HepG2 (cell line): ENCODE measurements around the gene SIGLEC8. TPM values are rescaled to one million over a fixed set of nuclear protein-coding genes. Genes with fewer than 3 reads are reported as not detected.
A peak's percentile ranks its signal among the peaks of the same experiment; 100 is the strongest.

ENCODE experiments used
- ATAC-seq: fragments of 200-7000 bp; cut with Tn5 transposase; 3 replicates; pipeline ENCODE4 v1.9.1; 2020; ENCODE audit warnings: mild to moderate bottlenecking, moderate library complexity
- BruUV-seq: library from RNA; stranded (reverse); fragments of 400-500 nt; replicated peaks from 2 replicates; lab custom pipeline; 2021; lab: Mats Ljungman, UMichigan
- CTCF ChIA-PET: fragments of 300-600 bp; formaldehyde crosslinking; extraction: SDS; loops from one replicate; lab custom pipeline; 2021; ENCODE audit warnings: low total read pairs, inconsistent platforms, low intra/inter-chr PET ratio; lab: Yijun Ruan, JAX
- POLR2A ChIA-PET: fragments of 350-600 bp; sonication (Branson Sonifier 250); formaldehyde crosslinking; loops from one replicate; lab custom pipeline; 2020; ENCODE audit warnings: antibody characterized with exemption, inconsistent platforms; lab: Yijun Ruan, JAX
- DNase-seq: peaks from one replicate; pipeline ENCODE4 v3.0.0-alpha.2; 2015; ENCODE audit warnings: low spot score
- FAIRE-seq: peaks from 3 replicates; lab custom pipeline; 2011; peaks lifted over from hg19 to GRCh38; lab: Jason Lieb, UNC
- H2AFZ ChIP-seq: one replicate; pipeline ENCODE4 v1.6.1; 2011; ENCODE audit warnings: low read length, inconsistent platforms
- H3K27ac ChIP-seq: fragments of 300-600 bp; 3 replicates; pipeline ENCODE4 v1.8.0; 2011; ENCODE audit warnings: mixed run types, mild to moderate bottlenecking, mixed read lengths, low read length, inconsistent platforms; ENCODE audit not compliant: insufficient read depth; ENCODE audit errors: extremely low read length
- H3K27me3 ChIP-seq, 2 experiments: fragments of 200-600 bp in 1 of 2; 2 replicates in 1 of 2; 3 replicates in 1 of 2; pipeline versions ENCODE4 v1.6.0 to v1.8.0; 2011; ENCODE audit warnings: low read length in 2 of 2, mild to moderate bottlenecking in 2 of 2, moderate library complexity in 2 of 2, inconsistent platforms in 1 of 2; ENCODE audit not compliant: insufficient read depth in 2 of 2, control insufficient read depth in 1 of 2
- H3K36me3 ChIP-seq, 2 experiments: fragments of 200-600 bp in 1 of 2; replicated peaks in 1 of 2; 2 replicates in 1 of 2; 3 replicates in 1 of 2; pipeline versions ENCODE4 v1.5.1 to v1.8.0; 2011; ENCODE audit warnings: low read length in 2 of 2, inconsistent platforms in 1 of 2; ENCODE audit not compliant: insufficient read depth in 2 of 2, control insufficient read depth in 1 of 2
- H3K4me1 ChIP-seq: 2 replicates; pipeline ENCODE4 v1.5.1; 2012; ENCODE audit warnings: low read length, inconsistent platforms; ENCODE audit not compliant: insufficient read depth
- H3K4me2 ChIP-seq: 2 replicates; pipeline ENCODE4 v1.6.0; 2011; ENCODE audit warnings: low read depth, low read length, inconsistent platforms
- H3K4me3 ChIP-seq, 3 experiments: fragments of 200-600 bp in 1 of 3; sonication (generic), shearing (Covaris generic) in 1 of 3; replicated peaks in 1 of 3; 2 replicates each; pipeline ENCODE4 v1.5.1; 2011 to 2016; ENCODE audit warnings: low read length in 3 of 3, inconsistent platforms in 2 of 3, low read depth in 2 of 3, mild to moderate bottlenecking in 2 of 3, control low read depth in 1 of 3, mixed read lengths in 1 of 3; ENCODE audit not compliant: insufficient read depth in 1 of 3
- H3K79me2 ChIP-seq: one replicate; pipeline ENCODE4 v1.6.1; 2011; ENCODE audit warnings: low read length, inconsistent platforms; ENCODE audit not compliant: insufficient read depth
- H3K9ac ChIP-seq: 2 replicates; pipeline ENCODE4 v1.6.0; 2011; ENCODE audit warnings: mild to moderate bottlenecking, low read depth, low read length, inconsistent platforms; ENCODE audit not compliant: insufficient read depth
- H3K9me3 ChIP-seq: 2 replicates; pipeline ENCODE4 v1.5.1; 2012; ENCODE audit warnings: mild to moderate bottlenecking, low read length
- H4K20me1 ChIP-seq: 2 replicates; pipeline ENCODE4 v1.6.0; 2011; ENCODE audit warnings: inconsistent platforms, mild to moderate bottlenecking, low read length, moderate library complexity; ENCODE audit not compliant: insufficient read depth
- FOXJ3 ChIP-seq: sonication (generic); formaldehyde crosslinking; IDR thresholded peaks from 2 replicates; pipeline ENCODE4 v1.4.0; 2020; ENCODE audit warnings: missing genetic modification reagents, mild to moderate bottlenecking, borderline replicate concordance
- HMG20A ChIP-seq: IDR thresholded peaks from 2 replicates; pipeline ENCODE4 v1.6.1; 2016; ENCODE audit warnings: borderline replicate concordance
- HNRNPK ChIP-seq: fragments of 200-400 bp; formaldehyde crosslinking; IDR thresholded peaks from 2 replicates; pipeline ENCODE4 v1.6.1; 2018; ENCODE audit warnings: low read length, low read depth, moderate library complexity, mild to moderate bottlenecking; ENCODE audit not compliant: poor library complexity, severe bottlenecking
- KDM6A ChIP-seq: IDR thresholded peaks from 2 replicates; pipeline ENCODE4 v1.6.1; 2016; ENCODE audit warnings: low read depth
- NFYB ChIP-seq: sonication (generic); formaldehyde crosslinking; IDR thresholded peaks from 2 replicates; pipeline ENCODE4 v1.4.0; 2020; ENCODE audit warnings: missing genetic modification reagents
- NR3C1 ChIP-seq: sonication (generic); formaldehyde crosslinking; IDR thresholded peaks from 2 replicates; pipeline ENCODE4 v1.4.0; 2020; ENCODE audit warnings: missing genetic modification reagents
- TOE1 ChIP-seq: sonication (generic); formaldehyde crosslinking; IDR thresholded peaks from 2 replicates; pipeline ENCODE4 v1.4.0; 2020; ENCODE audit warnings: mild to moderate bottlenecking, missing genetic modification reagents
- ZNF350 ChIP-seq: sonication (generic); formaldehyde crosslinking; IDR thresholded peaks from 2 replicates; pipeline ENCODE4 v1.4.0; 2020; ENCODE audit warnings: mild to moderate bottlenecking, low read depth, missing genetic modification reagents, borderline replicate concordance
- ZNF451 ChIP-seq: sonication (generic); formaldehyde crosslinking; IDR thresholded peaks from 2 replicates; pipeline ENCODE4 v1.5.0; 2020; ENCODE audit warnings: mild to moderate bottlenecking, missing genetic modification reagents
- ZNF703 ChIP-seq: sonication (generic); formaldehyde crosslinking; IDR thresholded peaks from 2 replicates; pipeline ENCODE4 v1.5.1; 2020; ENCODE audit warnings: missing genetic modification reagents, mild to moderate bottlenecking, moderate library complexity, borderline replicate concordance
- WGBS: methylation state at CpG from one replicate; pipeline ENCODE4 v1.1.6; 2017; ENCODE audit warnings: low lambda C conversion rate; 5-methylcytosine and 5-hydroxymethylcytosine counted together
- in situ Hi-C: cut with HindIII; loops from 2 replicates; pipeline ENCODE4 v1.10.0; 2017; ENCODE audit warnings: low pct_unique_long_range_greater_than_20kb; ENCODE audit not compliant: extremely low pct_ligation_motif_present
- intact Hi-C: fragments of 100-400 bp; cut with micrococcal nuclease; formaldehyde crosslinking; loops from one replicate; pipeline ENCODE4 v1.10.0; 2022; ENCODE audit not compliant: unreplicated experiment
- polyA plus RNA-seq, 8 experiments: library from polyadenylated mRNA; depleted of rRNA in 3 of 8; stranded (reverse) in 7 of 8; unstranded in 1 of 8; fragments of >200 nt; fragmentation: Illumina TruSeq in 4 of 8; extraction: Trizol in 4 of 8; gene quantifications; 2 replicates each; pipeline versions ENCODE4 v1.2.1 to v1.2.3, GENCODE V29; 2011 to 2016; ENCODE audit warnings: low read depth in 4 of 8, missing spikeins in 1 of 8, mixed read lengths in 1 of 8; ENCODE audit not compliant: insufficient read depth in 1 of 8
- total RNA-seq, 5 experiments: library from RNA; depleted of rRNA; stranded (reverse); fragments of >200 nt; fragmentation: Illumina TruSeq; extraction: Trizol; gene quantifications; 2 replicates each; pipeline ENCODE4 v1.2.3, GENCODE V29; 2016; ENCODE audit warnings: low read depth in 1 of 5
- TF ChIP-seq, protein P1 (sequence below): IDR thresholded peaks from 2 replicates; pipeline ENCODE4 v1.4.0; 2020; ENCODE audit warnings: mild to moderate bottlenecking, missing genetic modification reagents
- TF ChIP-seq, protein P2 (sequence below): sonication (generic); formaldehyde crosslinking; IDR thresholded peaks from 2 replicates; pipeline ENCODE4 v1.4.0; 2020; ENCODE audit warnings: missing genetic modification reagents
- TF ChIP-seq, protein P3 (sequence below): sonication (generic); formaldehyde crosslinking; IDR thresholded peaks from 2 replicates; pipeline ENCODE4 v1.5.0; 2020; ENCODE audit warnings: mild to moderate bottlenecking, missing genetic modification reagents
- TF ChIP-seq, protein P4 (sequence below): IDR thresholded peaks from 2 replicates; pipeline ENCODE4 v1.6.1; 2016; ENCODE audit warnings: missing biosample characterization, missing genetic modification reagents, low read depth

Gene SIGLEC8
- total and polyA plus RNA-seq, 2 of the 13 experiments (the other 11 are each of a cell fraction or from before 2014, with no cell fraction given), result not detected

DNA sequence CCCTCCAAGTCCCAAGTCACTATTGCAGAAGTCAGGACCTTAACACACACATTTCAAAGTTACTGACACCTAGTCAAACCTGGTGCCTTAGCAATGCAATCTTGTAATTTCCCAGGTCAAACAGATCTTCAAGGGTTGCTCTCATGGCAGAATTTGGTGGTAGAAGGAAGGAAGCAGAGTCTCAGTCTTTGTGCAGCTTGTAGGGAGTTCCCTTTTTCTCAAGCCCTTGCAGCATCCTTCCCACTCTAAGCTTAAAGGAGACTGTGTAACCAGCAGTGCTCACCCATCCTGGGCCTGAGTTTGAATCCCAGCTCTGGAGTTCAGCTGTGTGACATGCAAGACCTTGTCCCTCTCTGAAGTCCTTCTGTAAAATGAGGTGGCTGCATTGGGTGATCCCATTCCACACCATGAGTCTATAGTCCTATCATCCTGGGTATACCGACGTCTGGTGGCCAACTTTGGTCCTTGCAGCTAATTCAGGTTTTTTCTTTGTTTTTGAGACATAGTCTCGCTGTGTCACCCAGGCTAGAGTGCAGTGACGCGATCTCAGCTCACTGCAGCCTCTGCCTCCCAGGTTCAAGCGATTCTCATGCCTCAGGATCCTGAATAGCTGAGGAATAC is 50.6 kb downstream of the SIGLEC8 start:
- no peaks in the 10 kb centered on the region for H4K20me1 ChIP-seq
- H2AFZ ChIP-seq, result no peak overlapping the region
- no peaks in the 10 kb centered on the region for H3K27me3 ChIP-seq
- no TSS peak for BruUV-seq
- H3K27ac ChIP-seq, result no peak overlapping the region
- no peak overlapping the region for H3K9ac ChIP-seq
- no peaks in the 10 kb centered on the region for H3K79me2 ChIP-seq
- intact Hi-C loops (loop anchor here (1.0 kb wide), 2 partner anchors 40 to 68 kb away; no protein-coding TSS in a partner anchor), in situ Hi-C loops (no loop called here)
- H3K4me2 ChIP-seq, result peak overlapping the region; percentile 36; the same call in 1 of the 2 replicates
- ATAC-seq (peak; percentile 92), FAIRE-seq (peak; percentile 79), DNase-seq (peak; percentile 74)
- H3K9me3 ChIP-seq, result peaks cover 13% of the 10 kb centered on the region
- ChIA-PET CTCF (interaction anchor here (0.6 to 2.6 kb wide), 5 partner anchors 53 to 111 kb away, joined by 3 to 38 read pairs (median 3); no protein-coding TSS in a partner anchor), POLR2A (interaction anchor here (1.0 to 1.9 kb wide), 8 partner anchors 19 to 67 kb away, joined by 3 to 13 read pairs (median 5); partner anchors contain the start of gene ETFB)
- H3K4me1 ChIP-seq, result peaks cover 19% of the 10 kb centered on the region
- WGBS, result 0% methylated on average over 3 of the region's 6 CpGs
- no peaks in the 10 kb centered on the region for H3K36me3 ChIP-seq
- no peak overlapping the region for H3K4me3 ChIP-seq
- TF ChIP-seq ZNF703 (CRISPR knock-in tag), result no peak
- no peak for TF ChIP-seq NR3C1 (CRISPR knock-in tag)
- no peak for TF ChIP-seq KDM6A (CRISPR knock-in tag)
- TF ChIP-seq, protein P1, sequence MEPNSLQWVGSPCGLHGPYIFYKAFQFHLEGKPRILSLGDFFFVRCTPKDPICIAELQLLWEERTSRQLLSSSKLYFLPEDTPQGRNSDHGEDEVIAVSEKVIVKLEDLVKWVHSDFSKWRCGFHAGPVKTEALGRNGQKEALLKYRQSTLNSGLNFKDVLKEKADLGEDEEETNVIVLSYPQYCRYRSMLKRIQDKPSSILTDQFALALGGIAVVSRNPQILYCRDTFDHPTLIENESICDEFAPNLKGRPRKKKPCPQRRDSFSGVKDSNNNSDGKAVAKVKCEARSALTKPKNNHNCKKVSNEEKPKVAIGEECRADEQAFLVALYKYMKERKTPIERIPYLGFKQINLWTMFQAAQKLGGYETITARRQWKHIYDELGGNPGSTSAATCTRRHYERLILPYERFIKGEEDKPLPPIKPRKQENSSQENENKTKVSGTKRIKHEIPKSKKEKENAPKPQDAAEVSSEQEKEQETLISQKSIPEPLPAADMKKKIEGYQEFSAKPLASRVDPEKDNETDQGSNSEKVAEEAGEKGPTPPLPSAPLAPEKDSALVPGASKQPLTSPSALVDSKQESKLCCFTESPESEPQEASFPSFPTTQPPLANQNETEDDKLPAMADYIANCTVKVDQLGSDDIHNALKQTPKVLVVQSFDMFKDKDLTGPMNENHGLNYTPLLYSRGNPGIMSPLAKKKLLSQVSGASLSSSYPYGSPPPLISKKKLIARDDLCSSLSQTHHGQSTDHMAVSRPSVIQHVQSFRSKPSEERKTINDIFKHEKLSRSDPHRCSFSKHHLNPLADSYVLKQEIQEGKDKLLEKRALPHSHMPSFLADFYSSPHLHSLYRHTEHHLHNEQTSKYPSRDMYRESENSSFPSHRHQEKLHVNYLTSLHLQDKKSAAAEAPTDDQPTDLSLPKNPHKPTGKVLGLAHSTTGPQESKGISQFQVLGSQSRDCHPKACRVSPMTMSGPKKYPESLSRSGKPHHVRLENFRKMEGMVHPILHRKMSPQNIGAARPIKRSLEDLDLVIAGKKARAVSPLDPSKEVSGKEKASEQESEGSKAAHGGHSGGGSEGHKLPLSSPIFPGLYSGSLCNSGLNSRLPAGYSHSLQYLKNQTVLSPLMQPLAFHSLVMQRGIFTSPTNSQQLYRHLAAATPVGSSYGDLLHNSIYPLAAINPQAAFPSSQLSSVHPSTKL (CRISPR knock-in tag), result no peak
- TF ChIP-seq, protein P2, sequence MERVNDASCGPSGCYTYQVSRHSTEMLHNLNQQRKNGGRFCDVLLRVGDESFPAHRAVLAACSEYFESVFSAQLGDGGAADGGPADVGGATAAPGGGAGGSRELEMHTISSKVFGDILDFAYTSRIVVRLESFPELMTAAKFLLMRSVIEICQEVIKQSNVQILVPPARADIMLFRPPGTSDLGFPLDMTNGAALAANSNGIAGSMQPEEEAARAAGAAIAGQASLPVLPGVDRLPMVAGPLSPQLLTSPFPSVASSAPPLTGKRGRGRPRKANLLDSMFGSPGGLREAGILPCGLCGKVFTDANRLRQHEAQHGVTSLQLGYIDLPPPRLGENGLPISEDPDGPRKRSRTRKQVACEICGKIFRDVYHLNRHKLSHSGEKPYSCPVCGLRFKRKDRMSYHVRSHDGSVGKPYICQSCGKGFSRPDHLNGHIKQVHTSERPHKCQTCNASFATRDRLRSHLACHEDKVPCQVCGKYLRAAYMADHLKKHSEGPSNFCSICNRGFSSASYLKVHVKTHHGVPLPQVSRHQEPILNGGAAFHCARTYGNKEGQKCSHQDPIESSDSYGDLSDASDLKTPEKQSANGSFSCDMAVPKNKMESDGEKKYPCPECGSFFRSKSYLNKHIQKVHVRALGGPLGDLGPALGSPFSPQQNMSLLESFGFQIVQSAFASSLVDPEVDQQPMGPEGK (CRISPR knock-in tag), result no peak
- no peak for TF ChIP-seq NFYB
- no peak for TF ChIP-seq FOXJ3 (CRISPR knock-in tag)
- TF ChIP-seq ZNF451 (CRISPR knock-in tag), result no peak
- TF ChIP-seq, protein P3, sequence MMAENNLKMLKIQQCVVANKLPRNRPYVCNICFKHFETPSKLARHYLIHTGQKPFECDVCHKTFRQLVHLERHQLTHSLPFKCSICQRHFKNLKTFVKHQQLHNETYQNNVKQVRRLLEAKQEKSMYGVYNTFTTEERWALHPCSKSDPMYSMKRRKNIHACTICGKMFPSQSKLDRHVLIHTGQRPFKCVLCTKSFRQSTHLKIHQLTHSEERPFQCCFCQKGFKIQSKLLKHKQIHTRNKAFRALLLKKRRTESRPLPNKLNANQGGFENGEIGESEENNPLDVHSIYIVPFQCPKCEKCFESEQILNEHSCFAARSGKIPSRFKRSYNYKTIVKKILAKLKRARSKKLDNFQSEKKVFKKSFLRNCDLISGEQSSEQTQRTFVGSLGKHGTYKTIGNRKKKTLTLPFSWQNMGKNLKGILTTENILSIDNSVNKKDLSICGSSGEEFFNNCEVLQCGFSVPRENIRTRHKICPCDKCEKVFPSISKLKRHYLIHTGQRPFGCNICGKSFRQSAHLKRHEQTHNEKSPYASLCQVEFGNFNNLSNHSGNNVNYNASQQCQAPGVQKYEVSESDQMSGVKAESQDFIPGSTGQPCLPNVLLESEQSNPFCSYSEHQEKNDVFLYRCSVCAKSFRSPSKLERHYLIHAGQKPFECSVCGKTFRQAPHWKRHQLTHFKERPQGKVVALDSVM, result no peak
- TF ChIP-seq, protein P4, sequence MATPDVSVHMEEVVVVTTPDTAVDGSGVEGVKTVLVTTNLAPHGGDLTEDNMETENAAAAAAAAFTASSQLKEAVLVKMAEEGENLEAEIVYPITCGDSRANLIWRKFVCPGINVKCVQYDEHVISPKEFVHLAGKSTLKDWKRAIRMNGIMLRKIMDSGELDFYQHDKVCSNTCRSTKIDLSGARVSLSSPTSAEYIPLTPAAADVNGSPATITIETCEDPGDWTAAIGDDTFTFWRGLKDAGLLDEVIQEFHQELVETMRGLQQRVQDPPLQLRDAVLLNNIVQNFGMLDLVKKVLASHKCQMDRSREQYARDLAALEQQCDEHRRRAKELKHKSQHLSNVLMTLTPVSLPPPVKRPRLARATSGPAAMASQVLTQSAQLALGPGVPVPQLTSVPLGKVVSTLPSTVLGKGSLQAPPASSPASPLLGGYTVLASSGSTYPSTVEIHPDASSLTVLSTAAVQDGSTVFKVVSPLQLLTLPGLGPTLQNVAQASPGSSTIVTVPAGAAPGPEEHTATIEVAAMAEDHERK (CRISPR knock-in tag), result no peak
- no peak for TF ChIP-seq HNRNPK
- TF ChIP-seq TOE1, result no peak
- no peak for TF ChIP-seq ZNF350 (CRISPR knock-in tag)
- TF ChIP-seq HMG20A (CRISPR knock-in tag), result no peak
